Right renal cortex interstitium (tissue), 3 donors: Measurements from ENCODE around the gene SCIN. TPM values are rescaled to one million over a fixed set of nuclear protein-coding genes. Genes with fewer than 3 reads are reported as not detected.

Experiments used
- DNase-seq, 3 donors: peaks; one replicate each; pipeline ENCODE4 v3.0.0-alpha.2; 2013; ENCODE audit warnings: low read depth in 3 of 3, low spot score in 2 of 3
- polyA plus RNA-seq, 3 donors: library from polyadenylated mRNA; unstranded; fragments of 120-200 nt; gene quantifications; one replicate each; pipeline ENCODE4 v1.2.1, GENCODE V29; 2013; ENCODE audit not compliant: insufficient read length in 3 of 3

The SCIN gene
- polyA plus RNA-seq, 3 donors: 110 to 137 (median 124) TPM

- DNase-seq: no peak
These were observed 4.6 kb upstream of the SCIN start for GRCh38 chr7:12565873-12566272.

- DNase-seq: no peak
These were observed 3.5 kb upstream of the SCIN start for GRCh38 chr7:12567015-12567414.

- DNase-seq: no peak
These were observed 847 bp upstream of the SCIN start for GRCh38 chr7:12569673-12570072.

- no peak for DNase-seq
These were observed 369 bp upstream of the SCIN start for GRCh38 chr7:12570168-12570533.

- DNase-seq: no peak
These were observed 1.2 kb downstream of the SCIN start for GRCh38 chr7:12571691-12572090.

- no peak for DNase-seq
These were observed 2.5 kb downstream of the SCIN start for GRCh38 chr7:12572941-12573575.

GRCh38 chr7:12573885-12574284 is 3.4 kb downstream of the SCIN start:
- DNase-seq: no peak

- DNase-seq: no peak
These were observed 8.6 kb downstream of the SCIN start for GRCh38 chr7:12578930-12579640.

- no peak for DNase-seq
These were observed 11.4 kb downstream of the SCIN start for GRCh38 chr7:12581897-12582296.

- DNase-seq: no peak
These were observed 11.8 kb downstream of the SCIN start for GRCh38 chr7:12582362-12582761.

- DNase-seq: no peak
These were observed 12.7 kb downstream of the SCIN start for GRCh38 chr7:12583176-12583575.

GRCh38 chr7:12583922-12584321 is 13.4 kb downstream of the SCIN start:
- DNase-seq: no peak

GRCh38 chr7:12584930-12585329 is 14.4 kb downstream of the SCIN start:
- DNase-seq: no peak

- DNase-seq: no peak
These were observed 15.8 kb downstream of the SCIN start for GRCh38 chr7:12586271-12586670.

GRCh38 chr7:12588259-12588904 is 17.9 kb downstream of the SCIN start:
- no peak for DNase-seq

- no peak for DNase-seq
These were observed 20.0 kb downstream of the SCIN start for GRCh38 chr7:12590559-12590958.

- DNase-seq: no peak
These were observed 23.8 kb downstream of the SCIN start for GRCh38 chr7:12594122-12594897.

- DNase-seq: no peak
These were observed 24.6 kb downstream of the SCIN start for GRCh38 chr7:12595148-12595547.

GRCh38 chr7:12596225-12596790 is 25.8 kb downstream of the SCIN start:
- no peak for DNase-seq

GRCh38 chr7:12601302-12601869 is 30.9 kb downstream of the SCIN start:
- DNase-seq: no peak

GRCh38 chr7:12607134-12607533 is 36.6 kb downstream of the SCIN start:
- DNase-seq: no peak
